Caco-2 (cell line): Measurements from ENCODE around the gene ALDH1A1. TPM values are rescaled to one million over a fixed set of nuclear protein-coding genes. Genes with fewer than 3 reads are reported as not detected.

ENCODE experiments used
- BruUV-seq: library from RNA; stranded (reverse); fragments of 400-500 nt; replicated peaks from 2 replicates; lab custom pipeline; 2021; lab: Mats Ljungman, UMichigan
- CTCF ChIA-PET: fragments of 300-600 bp; sonication (Branson Sonifier 250); formaldehyde crosslinking; loops from one replicate; lab custom pipeline; 2022; ENCODE audit warnings: antibody characterized with exemption; lab: Charles Lee
- POLR2A ChIA-PET: fragments of 300-600 bp; sonication (Branson Sonifier 250); formaldehyde crosslinking; loops from one replicate; lab custom pipeline; 2022; ENCODE audit warnings: antibody characterized with exemption; lab: Charles Lee
- DNase-seq, 2 experiments: peaks; one replicate each; pipeline versions ENCODE4 v3.0.0 to v3.0.0-alpha.2; 2020 to 2022
- H3K27me3 ChIP-seq: replicated peaks from 2 replicates; pipeline ENCODE4 v1.6.0; 2011; ENCODE audit warnings: low read length; ENCODE audit not compliant: control insufficient read depth, insufficient read depth
- H3K36me3 ChIP-seq: 2 replicates; pipeline ENCODE4 v1.5.1; 2011; ENCODE audit warnings: low read length; ENCODE audit not compliant: control insufficient read depth, insufficient read depth
- H3K4me1 ChIP-seq: fragments of 250-450 bp; sonication (Bioruptor Pico); 2 replicates; pipeline ENCODE4 v1.5.1; 2020; ENCODE audit warnings: mild to moderate bottlenecking
- H3K4me3 ChIP-seq: 2 replicates; pipeline ENCODE4 v1.5.1; 2011; ENCODE audit warnings: low read depth, mild to moderate bottlenecking, control low read depth, low read length
- H3K9me3 ChIP-seq: fragments of 250-450 bp; sonication (Bioruptor Pico); 2 replicates; pipeline ENCODE4 v1.5.1; 2020; ENCODE audit warnings: mild to moderate bottlenecking, moderate library complexity
- H3K27ac Mint-ChIP-seq: one replicate; pipeline ENCODE4 v1.8.0; 2022; ENCODE audit warnings: mixed read lengths; ENCODE audit not compliant: unreplicated experiment
- H3K27me3 Mint-ChIP-seq: one replicate; pipeline ENCODE4 v1.8.0; 2022; ENCODE audit warnings: mixed read lengths; ENCODE audit not compliant: insufficient read depth, unreplicated experiment
- H3K36me3 Mint-ChIP-seq: one replicate; pipeline ENCODE4 v1.8.0; 2022; ENCODE audit warnings: mild to moderate bottlenecking, mixed read lengths; ENCODE audit not compliant: insufficient read depth, unreplicated experiment
- H3K4me1 Mint-ChIP-seq: one replicate; pipeline ENCODE4 v1.8.0; 2022; ENCODE audit warnings: low read depth, mixed read lengths; ENCODE audit not compliant: unreplicated experiment
- H3K4me3 Mint-ChIP-seq: one replicate; pipeline ENCODE4 v1.8.0; 2022; ENCODE audit warnings: mild to moderate bottlenecking, moderate library complexity, mixed read lengths; ENCODE audit not compliant: unreplicated experiment
- H3K9me3 Mint-ChIP-seq: one replicate; pipeline ENCODE4 v1.8.0; 2022; ENCODE audit warnings: mixed read lengths; ENCODE audit not compliant: unreplicated experiment
- intact Hi-C: fragments of 100-400 bp; cut with micrococcal nuclease; formaldehyde crosslinking; loops from one replicate; pipeline ENCODE4 v1.10.0; 2022; ENCODE audit not compliant: unreplicated experiment
- total RNA-seq: library from RNA; stranded (reverse); gene quantifications from 2 replicates; pipeline ENCODE4 v1.2.3, GENCODE V29; 2022
- TF ChIP-seq, protein P1 (sequence below), 2 experiments: fragments of 200-600 bp in 1 of 2; IDR thresholded peaks; 1 replicate in 1 of 2; 2 replicates in 1 of 2; pipeline versions ENCODE4 v1.5.1 to v1.8.0; 2011 to 2022; ENCODE audit warnings: antibody characterized with exemption in 1 of 2, control low read depth in 1 of 2, inconsistent platforms in 1 of 2, low read depth in 1 of 2, low read length in 1 of 2, mild to moderate bottlenecking in 1 of 2, moderate library complexity in 1 of 2; ENCODE audit not compliant: insufficient read depth in 1 of 2, severe bottlenecking in 1 of 2, unreplicated experiment in 1 of 2

The ALDH1A1 gene
- total RNA-seq, 1 experiment from 2014 or later, result 119 TPM

DNA sequence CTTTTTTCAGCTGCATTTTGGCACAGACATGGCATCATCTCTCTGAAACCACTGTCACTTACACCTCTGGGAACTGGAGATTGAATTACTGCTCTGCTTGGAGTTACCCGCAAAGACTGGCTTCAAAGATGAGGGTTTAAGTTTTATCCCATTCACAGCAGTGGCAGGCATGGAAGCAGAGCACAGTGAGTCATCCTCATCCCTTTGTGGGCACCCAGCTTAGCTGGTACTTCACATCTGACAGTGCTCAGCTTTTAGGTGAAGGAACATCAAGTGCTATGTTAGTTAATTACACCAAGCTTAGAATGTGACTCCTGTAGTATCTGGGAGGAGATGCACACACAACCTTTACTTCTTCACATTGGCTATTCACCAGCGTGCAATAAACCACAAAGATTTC is 24.8 kb upstream of the ALDH1A1 start:
- TF ChIP-seq, protein P1, sequence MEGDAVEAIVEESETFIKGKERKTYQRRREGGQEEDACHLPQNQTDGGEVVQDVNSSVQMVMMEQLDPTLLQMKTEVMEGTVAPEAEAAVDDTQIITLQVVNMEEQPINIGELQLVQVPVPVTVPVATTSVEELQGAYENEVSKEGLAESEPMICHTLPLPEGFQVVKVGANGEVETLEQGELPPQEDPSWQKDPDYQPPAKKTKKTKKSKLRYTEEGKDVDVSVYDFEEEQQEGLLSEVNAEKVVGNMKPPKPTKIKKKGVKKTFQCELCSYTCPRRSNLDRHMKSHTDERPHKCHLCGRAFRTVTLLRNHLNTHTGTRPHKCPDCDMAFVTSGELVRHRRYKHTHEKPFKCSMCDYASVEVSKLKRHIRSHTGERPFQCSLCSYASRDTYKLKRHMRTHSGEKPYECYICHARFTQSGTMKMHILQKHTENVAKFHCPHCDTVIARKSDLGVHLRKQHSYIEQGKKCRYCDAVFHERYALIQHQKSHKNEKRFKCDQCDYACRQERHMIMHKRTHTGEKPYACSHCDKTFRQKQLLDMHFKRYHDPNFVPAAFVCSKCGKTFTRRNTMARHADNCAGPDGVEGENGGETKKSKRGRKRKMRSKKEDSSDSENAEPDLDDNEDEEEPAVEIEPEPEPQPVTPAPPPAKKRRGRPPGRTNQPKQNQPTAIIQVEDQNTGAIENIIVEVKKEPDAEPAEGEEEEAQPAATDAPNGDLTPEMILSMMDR (IDR thresholded peaks at IDR 0.05; ENCODE audit: insufficient read depth in 1 of 2, low read depth in 1 of 2, low read length in 1 of 2, severe bottlenecking in 1 of 2, unreplicated experiment in 1 of 2), result no peak
- DNase-seq, result no peak
- H3K4me3 Mint-ChIP-seq, result no peak overlapping the region
- CTCF ChIA-PET, result no interaction called here
- peaks cover 12% of the 10 kb centered on the region; the same call in 1 of the 2 replicates for H3K4me1 ChIP-seq
- intact Hi-C loops, result loop anchor here (2.0 kb wide), 1 partner anchor 43 kb away; no protein-coding TSS in a partner anchor
- no peaks in the 10 kb centered on the region for H3K9me3 ChIP-seq
- BruUV-seq, result no TSS peak
- H3K9me3 Mint-ChIP-seq, result no peaks in the 10 kb centered on the region
- no peak overlapping the region for H3K27ac Mint-ChIP-seq
- POLR2A ChIA-PET, result interaction anchor here (0.6 kb wide), 1 partner anchor 41 kb away, joined by 4 read pairs; no protein-coding TSS in a partner anchor
- H3K27me3 ChIP-seq, result no peaks in the 10 kb centered on the region
- no peaks in the 10 kb centered on the region for H3K36me3 ChIP-seq
- no peaks in the 10 kb centered on the region for H3K4me1 Mint-ChIP-seq
- H3K27me3 Mint-ChIP-seq, result no peaks in the 10 kb centered on the region
- H3K36me3 Mint-ChIP-seq, result no peaks in the 10 kb centered on the region
- H3K4me3 ChIP-seq, result no peak overlapping the region

DNA sequence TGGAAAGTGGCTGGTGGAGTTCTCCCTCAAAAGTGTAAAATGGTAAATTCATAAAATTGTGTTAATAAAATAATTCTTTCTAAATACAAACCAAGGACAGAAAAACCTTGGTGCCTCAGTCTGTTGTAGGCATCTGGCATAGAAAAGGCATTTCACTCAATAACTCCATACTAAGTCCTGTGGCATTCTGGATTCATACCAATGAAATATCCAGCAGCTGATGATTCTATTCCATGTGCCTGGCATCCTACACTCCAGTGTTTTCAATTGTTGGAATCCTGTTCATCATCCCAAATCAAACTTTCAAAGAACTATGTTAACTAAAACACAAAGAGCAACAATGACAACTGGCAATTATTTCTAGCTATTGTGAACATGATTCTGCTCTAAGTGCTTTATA is 21.6 kb upstream of the ALDH1A1 start:
- intact Hi-C loops, result no loop called here
- Histone ChIP-seq H3K4me1 (no peaks in the 10 kb centered on the region), H3K27me3 (no peaks in the 10 kb centered on the region), H3K9me3 (no peaks in the 10 kb centered on the region), H3K36me3 (no peaks in the 10 kb centered on the region), H3K4me3 (no peak overlapping the region)
- Mint-ChIP-seq H3K4me1 (no peaks in the 10 kb centered on the region), H3K36me3 (no peaks in the 10 kb centered on the region), H3K4me3 (no peak overlapping the region), H3K27me3 (no peaks in the 10 kb centered on the region), H3K27ac (no peak overlapping the region), H3K9me3 (no peaks in the 10 kb centered on the region)
- CTCF ChIA-PET, result no interaction called here
- no TSS peak for BruUV-seq
- POLR2A ChIA-PET, result no interaction called here
- TF ChIP-seq, protein P1 (IDR thresholded peaks at IDR 0.05; ENCODE audit: insufficient read depth in 1 of 2, low read depth in 1 of 2, low read length in 1 of 2, severe bottlenecking in 1 of 2, unreplicated experiment in 1 of 2), result no peak
- no peak for DNase-seq

DNA sequence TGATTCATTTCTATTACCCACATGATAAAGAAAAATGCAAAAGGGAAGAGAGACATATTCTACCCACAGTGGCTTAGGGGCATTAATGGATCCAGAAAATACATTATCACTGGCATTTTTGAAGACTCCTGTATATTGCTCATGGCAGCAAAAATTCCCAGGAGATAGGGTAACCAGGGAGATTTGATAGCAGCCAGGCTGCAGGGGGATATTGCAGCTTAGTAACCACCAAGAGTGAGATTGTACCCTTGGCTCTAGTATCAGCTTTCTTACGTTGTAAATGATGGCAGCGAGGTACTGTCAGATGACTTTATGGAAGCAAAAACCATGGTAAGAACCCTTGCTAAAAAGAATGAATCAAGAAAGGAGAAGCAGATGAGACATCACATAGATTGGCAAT is 19.8 kb upstream of the ALDH1A1 start:
- H3K27me3 Mint-ChIP-seq, result no peaks in the 10 kb centered on the region
- Histone ChIP-seq H3K4me1 (no peaks in the 10 kb centered on the region), H3K27me3 (no peaks in the 10 kb centered on the region), H3K4me3 (no peak overlapping the region), H3K36me3 (no peaks in the 10 kb centered on the region), H3K9me3 (no peaks in the 10 kb centered on the region)
- TF ChIP-seq, protein P1 (IDR thresholded peaks at IDR 0.05; ENCODE audit: insufficient read depth in 1 of 2, low read depth in 1 of 2, low read length in 1 of 2, severe bottlenecking in 1 of 2, unreplicated experiment in 1 of 2), result no peak
- no peak overlapping the region for H3K27ac Mint-ChIP-seq
- no peak overlapping the region for H3K4me3 Mint-ChIP-seq
- DNase-seq, result no peak
- no peaks in the 10 kb centered on the region for H3K36me3 Mint-ChIP-seq
- no TSS peak for BruUV-seq
- intact Hi-C loops, result no loop called here
- no peaks in the 10 kb centered on the region for H3K9me3 Mint-ChIP-seq
- ChIA-PET CTCF (no interaction called here), POLR2A (no interaction called here)
- H3K4me1 Mint-ChIP-seq, result no peaks in the 10 kb centered on the region
